ENCODE measurements around the gene PGM2L1. TPM values are rescaled to one million over a fixed set of nuclear protein-coding genes. Genes with fewer than 3 reads are reported as not detected.

Gene PGM2L1
- total RNA-seq, 4 donors from 2014 or later = 1.0 to 21.8 (median 8.8) TPM

DNA sequence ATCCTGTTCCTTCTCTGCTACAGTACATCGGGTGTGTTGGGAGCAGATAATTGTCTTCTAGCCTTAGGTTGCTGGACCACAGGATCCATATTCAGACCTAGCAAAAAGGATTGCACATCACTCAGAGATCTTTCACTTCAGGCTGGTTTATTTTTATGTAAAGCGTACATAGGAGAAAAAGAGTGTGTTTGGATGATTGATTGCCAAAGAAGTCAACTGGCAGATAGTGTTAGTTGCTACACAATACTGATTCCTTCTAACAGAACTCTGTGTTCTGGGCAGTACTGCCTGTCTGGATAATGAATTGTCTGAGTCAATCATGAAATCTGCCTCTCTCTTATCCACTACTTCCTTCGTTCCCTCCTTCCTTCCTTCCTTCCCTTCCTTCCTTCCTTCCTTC, 31.0 kb upstream of the PGM2L1 start:
- Histone ChIP-seq H3K27me3 (no peaks in the 10 kb centered on the region), H3K36me3 (no peaks in the 10 kb centered on the region), H3K27ac (no peak overlapping the region), H3K9me3 (no peaks in the 10 kb centered on the region), H3K4me1 (no peaks in the 10 kb centered on the region), H3K4me3 (no peak overlapping the region)
- DNase-seq = no peak
- TF ChIP-seq POLR2A (IDR thresholded peaks at IDR 0.05) (no peak), CTCF (IDR thresholded peaks at IDR 0.05) (no peak)
- intact Hi-C loops (cut with DNase I; ENCODE audit: low total_unique reads) = no loop called here

- intact Hi-C loops (cut with DNase I; ENCODE audit: low total_unique reads) = no loop called here
Observed at GRCh38 chr11:74427384-74427886, 29.2 kb upstream of the PGM2L1 start.

GRCh38 chr11:74425100-74425499, 26.9 kb upstream of the PGM2L1 start:
- no peak for DNase-seq
- H3K4me1 ChIP-seq = no peaks in the 10 kb centered on the region
- H3K27me3 ChIP-seq = no peaks in the 10 kb centered on the region
- no peaks in the 10 kb centered on the region for H3K9me3 ChIP-seq
- H3K4me3 ChIP-seq = no peak overlapping the region
- no peak overlapping the region for H3K27ac ChIP-seq
- TF ChIP-seq CTCF (IDR thresholded peaks at IDR 0.05) = no peak
- TF ChIP-seq POLR2A (IDR thresholded peaks at IDR 0.05) = no peak
- intact Hi-C loops (cut with DNase I; ENCODE audit: low total_unique reads) = no loop called here
- no peaks in the 10 kb centered on the region for H3K36me3 ChIP-seq

More at GRCh38 chr11:74427384-74427886, 29.2 kb upstream of the PGM2L1 start:
- Histone ChIP-seq H3K27ac (no peak overlapping the region), H3K36me3 (no peaks in the 10 kb centered on the region), H3K4me1 (no peaks in the 10 kb centered on the region), H3K9me3 (no peaks in the 10 kb centered on the region), H3K4me3 (no peak overlapping the region), H3K27me3 (no peaks in the 10 kb centered on the region)
- no peak for TF ChIP-seq CTCF (IDR thresholded peaks at IDR 0.05)
- no peak for TF ChIP-seq POLR2A (IDR thresholded peaks at IDR 0.05)
- DNase-seq = no peak

- H3K36me3 ChIP-seq = no peaks in the 10 kb centered on the region
- intact Hi-C loops (cut with DNase I; ENCODE audit: low total_unique reads) = no loop called here
- no peak overlapping the region for H3K4me3 ChIP-seq
Observed at GRCh38 chr11:74418509-74418895, 20.3 kb upstream of the PGM2L1 start.

More at GRCh38 chr11:74418509-74418895, 20.3 kb upstream of the PGM2L1 start:
- H3K27ac ChIP-seq = peak overlapping the region; percentile 78 to 80
- DNase-seq = no peak
- H3K9me3 ChIP-seq = no peaks in the 10 kb centered on the region
- no peak for TF ChIP-seq CTCF (IDR thresholded peaks at IDR 0.05)
- TF ChIP-seq POLR2A (IDR thresholded peaks at IDR 0.05) = no peak
- H3K27me3 ChIP-seq = no peaks in the 10 kb centered on the region
- peaks cover 0 to 11% of the 10 kb centered on the region in 2 donors for H3K4me1 ChIP-seq

Data from uterus (tissue), 4 donors.